Activated naive CD4-positive, alpha-beta T cell treated with anti-CD3 and anti-CD28 coated beads, Interleukin-2, amount 50 U/mL, for 16 hours (primary cell): Measurements from ENCODE around the gene TIGD3.
"Not testable (repeated sequence)": the region's sequence is repeated elsewhere in the genome, so short reads cannot be mapped to it uniquely, and the experiment has no call there.

ENCODE experiments used
- DNase-seq: peaks from one replicate; pipeline ENCODE4 v3.0.0-alpha.2; 2020

Gene TIGD3

DNA sequence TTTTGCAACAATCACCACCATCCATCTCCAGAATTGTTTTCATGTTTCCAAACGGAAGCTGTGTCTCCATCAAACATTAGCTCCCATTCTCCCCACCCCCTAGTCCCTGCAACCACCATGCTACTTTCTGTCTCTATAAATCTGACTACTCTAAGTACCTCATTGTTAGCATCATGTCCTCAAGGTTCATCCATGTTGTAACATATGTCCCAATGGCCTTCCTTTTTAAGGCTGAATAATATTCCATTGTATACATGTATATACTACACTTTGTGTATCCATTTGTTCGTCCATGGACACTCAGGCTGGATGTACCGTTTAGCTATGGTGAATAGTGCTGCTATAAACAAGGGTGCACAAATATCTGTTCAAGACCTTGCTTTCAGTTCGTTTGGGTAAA lies 29.1 kb upstream of the TIGD3 start:
- DNase-seq, result no peak

DNA sequence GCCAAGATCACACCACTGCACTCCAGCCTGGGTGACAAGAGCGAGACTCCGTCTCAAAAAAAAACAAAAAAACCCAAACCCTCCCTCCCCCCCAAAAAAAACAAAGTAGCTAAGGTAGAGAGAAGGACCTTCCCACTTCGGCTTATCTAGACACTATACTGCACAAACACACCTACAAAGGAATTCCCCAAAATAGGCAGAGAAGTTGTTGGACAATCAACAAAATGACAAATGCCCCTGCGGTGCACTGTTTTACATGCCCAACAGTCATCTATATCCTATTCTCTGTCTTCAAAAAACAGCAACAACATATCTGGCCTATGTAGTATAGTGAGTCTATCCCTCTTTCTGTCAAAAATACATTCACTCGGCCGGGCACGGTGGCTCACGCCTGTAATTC lies 27.5 kb upstream of the TIGD3 start:
- DNase-seq, result no peak

DNA sequence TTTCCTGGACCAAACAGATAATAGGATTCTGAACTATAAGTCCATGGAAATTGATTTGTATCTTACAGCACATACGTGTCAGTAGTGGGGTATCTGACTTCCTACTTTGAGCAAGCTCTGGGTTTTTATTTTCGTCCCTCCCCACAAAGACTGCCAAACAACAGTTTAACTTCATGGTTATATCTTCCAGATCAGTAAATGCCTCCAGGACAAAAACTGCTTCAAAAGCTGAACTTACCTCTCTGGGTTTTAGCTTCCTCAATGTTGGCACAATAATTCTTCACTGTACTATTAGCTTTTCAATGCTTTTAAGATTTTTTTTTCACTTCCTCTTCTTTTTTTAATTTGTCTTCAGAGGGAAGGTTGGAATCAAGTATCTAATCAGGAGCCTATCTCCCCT lies 25.1 kb upstream of the TIGD3 start:
- DNase-seq, result no peak

DNA sequence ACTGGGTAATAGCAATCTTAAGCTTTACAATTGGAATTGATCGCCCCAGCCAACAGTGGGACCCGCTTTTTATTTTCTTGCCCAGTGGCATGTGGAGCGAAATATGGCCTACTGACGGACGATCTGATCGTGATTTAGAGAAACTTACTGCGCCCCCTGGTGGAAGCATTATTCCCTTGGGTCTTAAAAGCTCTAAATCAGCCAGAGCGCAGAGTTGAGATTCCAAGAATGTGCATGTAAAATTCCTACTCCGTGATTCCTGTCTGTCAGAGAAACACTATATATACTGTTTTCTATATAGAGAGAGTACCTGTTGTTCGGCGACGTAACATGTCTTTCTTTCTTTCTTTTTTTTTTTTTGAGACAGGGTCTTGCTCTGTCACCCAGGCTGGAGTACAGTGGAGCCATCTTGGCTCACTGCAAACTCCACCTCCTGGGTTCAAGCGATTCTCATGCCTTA lies 24.6 kb upstream of the TIGD3 start:
- peak; percentile 82 for DNase-seq

DNA sequence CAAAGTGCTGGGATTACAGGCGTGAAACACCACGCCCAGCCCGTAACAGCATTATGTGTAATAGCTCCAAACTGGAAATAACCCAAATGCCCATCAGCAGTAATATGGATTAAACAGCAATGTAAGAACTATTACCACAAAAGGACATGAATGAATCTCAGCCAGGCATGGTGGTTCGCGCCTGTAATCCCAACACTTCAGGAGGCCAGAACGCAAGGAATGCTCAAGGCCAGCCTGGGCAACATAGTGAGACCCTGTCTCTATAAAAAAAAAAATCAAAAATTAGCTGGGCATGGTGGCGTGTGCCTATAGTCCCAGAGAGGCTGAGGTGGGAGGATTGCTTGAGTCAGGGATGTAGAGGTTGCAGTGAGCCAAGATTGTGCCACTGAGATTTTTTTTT lies 24.0 kb upstream of the TIGD3 start:
- no peak for DNase-seq

DNA sequence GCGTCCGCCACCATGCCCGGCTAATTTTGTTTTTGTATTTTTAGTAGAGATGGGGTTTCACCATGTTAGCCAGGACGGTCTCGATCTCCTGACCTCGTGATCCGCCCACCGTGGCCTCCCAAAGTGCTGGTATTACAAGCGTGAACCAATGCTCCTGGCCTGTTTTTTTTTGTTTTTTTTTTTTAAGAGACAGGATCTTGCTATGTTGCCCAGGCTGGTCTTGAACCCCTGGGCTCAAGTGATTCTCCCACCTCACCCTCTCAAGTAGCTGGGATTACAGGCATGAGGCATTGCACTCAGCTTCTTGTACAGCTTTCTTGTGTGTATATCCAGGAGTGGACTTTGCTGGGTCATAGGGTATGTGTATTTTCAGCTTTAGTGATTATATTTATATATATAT lies 22.0 kb upstream of the TIGD3 start:
- DNase-seq, result not testable (repeated sequence)

DNA sequence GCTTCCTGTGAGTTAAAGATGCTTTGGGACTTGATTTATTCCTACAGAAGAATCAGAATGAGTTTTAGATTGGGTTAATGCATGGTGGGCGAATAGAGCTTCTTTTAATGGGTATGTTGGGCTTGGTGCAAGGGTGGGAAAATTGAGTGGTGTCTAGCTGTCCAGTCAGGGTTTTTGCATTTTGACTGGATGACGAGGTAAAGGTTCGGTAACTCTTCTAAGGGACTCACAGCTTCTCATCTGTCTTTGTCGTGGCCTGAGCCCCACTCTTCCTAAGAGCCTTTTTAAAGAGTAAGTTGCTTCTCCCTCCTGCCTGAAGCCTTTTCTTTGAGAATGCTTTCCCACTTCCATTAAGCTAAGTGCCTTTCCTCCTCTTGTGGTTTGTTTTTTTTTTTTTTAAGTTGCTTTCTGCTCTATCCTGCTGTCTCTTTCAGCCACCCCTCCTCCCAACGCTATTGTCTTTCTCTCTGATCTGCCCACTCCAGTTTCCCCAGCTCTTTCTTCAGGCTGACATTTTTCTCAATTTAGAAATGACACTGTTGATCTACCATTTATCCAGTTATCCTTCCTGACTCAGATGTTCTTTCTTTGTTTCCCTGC lies 19.8 kb upstream of the TIGD3 start:
- no peak for DNase-seq

DNA sequence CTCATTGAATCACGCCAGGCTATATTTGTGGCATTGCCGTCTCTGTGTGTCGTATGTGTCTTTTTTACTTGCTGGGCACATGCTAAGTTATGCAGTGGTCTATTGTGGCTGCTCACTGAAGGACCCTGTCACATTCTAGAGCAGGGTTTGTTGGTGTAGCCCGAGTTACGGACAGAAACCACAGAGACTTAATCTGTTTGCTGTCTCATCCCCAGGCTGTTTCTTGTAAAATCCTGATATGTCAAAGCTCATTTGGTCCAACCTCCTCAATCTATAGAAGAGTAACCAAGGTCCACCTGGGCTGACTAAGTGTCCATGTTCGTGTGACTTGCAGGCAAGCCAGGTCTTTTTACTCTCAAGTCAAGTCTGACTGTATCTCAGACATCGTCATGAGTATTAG lies 15.9 kb upstream of the TIGD3 start:
- DNase-seq, result no peak

DNA sequence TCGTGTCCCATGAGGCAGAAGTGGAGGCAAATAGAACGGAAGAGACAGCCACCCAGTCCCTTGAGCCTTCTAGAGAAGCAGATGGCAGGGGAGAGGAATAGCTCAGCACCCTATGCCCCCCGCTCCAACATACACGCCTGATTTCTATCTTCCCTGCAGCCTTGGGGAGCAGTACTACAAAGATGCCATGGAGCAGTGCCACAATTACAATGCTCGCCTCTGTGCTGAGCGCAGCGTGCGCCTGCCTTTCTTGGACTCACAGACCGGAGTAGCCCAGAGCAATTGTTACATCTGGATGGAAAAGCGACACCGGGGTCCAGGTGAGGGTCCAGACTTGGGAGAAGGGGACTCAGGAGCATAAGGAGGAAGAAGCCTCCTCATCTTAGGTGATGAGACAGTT lies 14.3 kb upstream of the TIGD3 start:
- DNase-seq, result no peak

DNA sequence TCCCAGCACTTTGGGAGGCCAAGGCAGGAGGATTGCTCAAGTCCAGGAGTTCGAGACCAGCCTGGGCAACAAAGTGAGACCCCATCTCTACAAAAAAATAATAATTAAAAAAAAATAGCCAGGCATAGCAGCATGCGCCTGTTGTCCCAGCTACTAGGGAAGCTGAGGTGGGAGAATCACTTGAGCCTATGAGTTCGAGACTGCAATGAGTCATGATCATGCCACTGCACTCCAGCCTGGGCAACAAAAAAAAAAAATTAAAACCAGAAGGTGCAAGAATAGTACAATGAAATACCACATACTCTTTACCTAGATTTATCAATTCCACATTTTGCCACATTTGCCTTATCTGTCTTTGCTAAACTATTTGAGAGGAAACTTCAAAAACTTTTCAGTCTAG lies 12.7 kb upstream of the TIGD3 start:
- DNase-seq, result no peak

DNA sequence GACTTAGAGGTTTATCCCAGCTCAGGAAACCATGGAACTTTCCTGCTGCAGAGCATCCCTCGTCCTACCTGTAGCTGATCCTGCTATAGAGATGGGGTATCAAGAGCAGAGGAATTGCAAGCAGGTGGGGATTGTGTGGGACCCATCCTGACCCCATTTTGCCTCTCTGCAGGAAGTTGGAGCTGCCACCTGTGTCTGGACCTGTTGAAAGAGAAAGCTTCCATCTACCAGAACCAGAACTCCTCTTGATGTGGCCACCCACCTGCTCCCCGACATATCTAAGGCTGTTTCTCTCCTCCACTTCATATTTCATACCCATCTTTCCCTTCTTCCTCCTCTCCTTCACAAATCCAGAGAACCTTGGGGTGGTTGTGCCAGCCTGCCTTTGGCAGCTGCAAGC lies 3.0 kb upstream of the TIGD3 start:
- DNase-seq, result no peak

DNA sequence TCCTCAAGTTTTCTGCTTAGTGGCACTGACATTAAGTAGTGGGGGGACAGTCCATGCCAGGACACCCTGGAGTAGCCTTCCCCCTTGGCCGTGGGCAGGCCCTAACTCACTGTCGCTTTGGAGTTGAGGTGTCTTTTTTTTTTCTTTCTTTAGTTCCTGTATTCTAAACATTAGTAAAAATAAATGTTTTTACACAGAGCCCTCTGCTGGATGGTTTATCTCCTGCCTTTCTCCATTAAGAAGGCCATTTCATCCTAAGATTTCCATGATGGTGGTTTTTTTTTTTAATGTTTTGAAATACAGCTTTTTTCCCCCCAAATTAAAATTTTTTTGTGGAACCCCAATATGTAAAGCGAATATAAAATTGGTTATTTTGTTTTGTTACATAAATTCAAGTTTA lies 1.8 kb upstream of the TIGD3 start:
- DNase-seq, result no peak

DNA sequence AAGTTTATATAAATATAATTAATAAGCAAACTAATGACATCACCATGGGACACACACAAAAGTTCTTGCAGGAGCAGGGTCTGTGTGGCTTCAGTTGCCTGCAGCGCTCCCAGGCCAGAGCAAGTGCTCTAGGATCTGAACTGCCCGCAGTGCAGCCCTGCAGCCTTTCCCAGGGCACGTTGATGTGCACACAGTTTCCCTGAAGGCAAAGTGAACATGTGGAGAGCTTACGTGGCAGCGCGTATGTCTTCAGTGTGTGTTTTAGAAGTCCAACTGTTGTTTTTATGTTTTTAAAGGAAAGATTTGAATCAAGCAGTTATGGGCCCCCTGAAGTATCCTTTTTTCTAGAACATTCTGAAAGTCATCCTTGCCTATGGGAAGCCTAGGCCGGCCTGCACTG lies 1.2 kb upstream of the TIGD3 start:
- DNase-seq, result no peak

DNA sequence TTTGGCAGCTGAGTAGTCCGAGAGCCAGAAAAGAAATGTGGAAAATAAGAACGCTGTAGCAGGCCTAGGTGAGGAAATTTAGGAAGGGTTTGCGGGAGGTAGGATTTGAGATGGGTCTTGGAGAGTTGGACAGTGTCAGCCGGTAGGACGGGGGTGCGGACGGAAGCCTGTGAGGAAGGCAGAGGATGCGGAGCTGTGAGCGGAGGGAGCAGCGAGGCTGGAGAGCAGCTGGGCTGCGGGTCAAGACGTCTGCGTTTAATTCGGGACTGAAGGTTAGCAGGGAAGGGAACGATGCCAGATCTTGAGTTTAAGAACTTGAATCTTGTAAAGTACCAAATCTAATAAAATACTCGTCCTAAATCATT lies 669 bp upstream of the TIGD3 start:
- no peak for DNase-seq

DNA sequence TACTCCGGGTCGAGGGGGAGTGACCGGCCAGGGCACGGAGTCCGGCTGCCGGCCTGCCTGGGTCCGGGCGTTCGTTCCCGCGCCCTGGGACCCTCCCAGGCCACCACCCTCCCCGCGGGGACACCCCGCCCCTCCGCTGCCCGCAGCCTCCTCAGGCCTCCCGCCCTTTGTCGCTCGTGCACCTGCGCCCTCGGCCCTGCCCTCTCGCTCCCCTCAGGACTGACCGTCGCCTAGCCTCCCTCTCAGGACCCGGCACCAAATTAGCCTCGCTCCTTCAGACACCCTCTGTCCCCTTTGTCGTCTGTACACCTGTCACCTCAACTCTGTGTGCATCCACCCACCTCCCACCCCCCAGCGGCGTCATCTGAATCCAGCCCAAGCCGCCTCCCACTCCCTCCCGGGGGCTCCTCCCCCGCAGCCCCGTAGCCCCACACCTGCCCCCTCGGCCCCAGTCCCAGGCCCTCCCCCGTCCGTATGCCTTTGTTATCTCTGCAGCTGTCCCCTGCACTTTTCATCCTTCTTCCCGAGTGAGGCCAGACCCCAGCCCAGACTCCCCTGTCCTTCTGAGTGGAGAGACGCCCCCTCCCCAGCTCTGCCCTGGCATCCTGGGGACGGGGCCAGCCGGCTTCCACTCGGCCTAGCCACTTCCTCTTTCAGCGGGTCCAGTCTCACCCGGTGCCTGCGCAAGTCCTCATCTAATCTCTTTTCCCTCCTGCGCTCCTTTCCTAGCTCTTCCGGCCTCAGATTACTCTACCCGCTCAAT lies 643 bp downstream of the TIGD3 start:
- peak; percentile 70 for DNase-seq

DNA sequence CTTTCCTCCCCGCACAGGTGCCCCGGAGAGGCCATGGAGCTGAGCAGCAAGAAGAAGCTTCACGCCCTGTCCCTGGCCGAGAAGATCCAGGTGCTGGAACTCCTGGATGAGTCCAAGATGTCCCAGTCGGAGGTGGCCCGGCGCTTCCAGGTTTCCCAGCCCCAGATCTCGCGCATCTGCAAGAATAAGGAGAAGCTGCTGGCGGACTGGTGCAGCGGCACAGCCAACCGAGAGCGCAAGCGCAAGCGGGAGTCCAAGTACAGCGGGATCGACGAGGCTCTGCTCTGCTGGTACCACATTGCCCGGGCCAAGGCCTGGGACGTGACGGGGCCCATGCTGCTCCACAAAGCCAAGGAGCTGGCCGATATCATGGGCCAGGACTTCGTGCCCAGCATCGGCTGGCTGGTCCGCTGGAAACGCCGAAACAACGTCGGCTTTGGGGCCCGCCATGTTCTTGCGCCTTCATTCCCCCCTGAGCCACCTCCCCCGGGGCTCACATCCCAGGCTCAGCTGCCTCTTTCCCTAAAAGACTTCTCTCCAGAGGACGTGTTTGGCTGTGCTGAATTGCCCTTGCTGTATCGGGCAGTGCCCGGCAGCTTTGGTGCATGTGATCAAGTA lies 1.3 kb downstream of the TIGD3 start:
- DNase-seq, result no peak

DNA sequence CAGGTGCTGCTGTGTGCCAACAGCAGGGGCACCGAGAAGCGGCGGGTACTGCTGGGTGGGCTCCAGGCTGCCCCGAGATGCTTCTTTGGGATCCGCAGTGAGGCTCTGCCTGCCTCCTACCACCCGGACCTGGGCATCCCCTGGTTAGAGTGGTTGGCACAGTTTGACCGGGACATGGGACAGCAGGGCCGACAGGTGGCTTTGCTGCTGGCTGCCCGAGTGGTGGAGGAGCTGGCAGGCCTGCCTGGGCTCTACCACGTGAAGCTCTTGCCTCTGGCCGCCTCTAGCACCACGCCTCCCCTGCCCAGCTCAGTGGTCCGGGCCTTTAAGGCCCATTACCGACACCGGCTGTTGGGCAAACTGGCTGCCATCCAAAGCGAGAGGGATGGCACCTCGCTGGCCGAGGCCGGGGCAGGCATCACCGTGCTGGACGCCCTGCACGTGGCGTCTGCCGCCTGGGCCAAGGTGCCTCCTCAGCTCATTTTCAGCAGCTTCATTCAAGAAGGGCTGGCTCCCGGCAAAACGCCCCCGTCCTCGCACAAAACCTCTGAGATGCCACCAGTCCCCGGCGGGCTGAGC lies 1.9 kb downstream of the TIGD3 start:
- no peak for DNase-seq

DNA sequence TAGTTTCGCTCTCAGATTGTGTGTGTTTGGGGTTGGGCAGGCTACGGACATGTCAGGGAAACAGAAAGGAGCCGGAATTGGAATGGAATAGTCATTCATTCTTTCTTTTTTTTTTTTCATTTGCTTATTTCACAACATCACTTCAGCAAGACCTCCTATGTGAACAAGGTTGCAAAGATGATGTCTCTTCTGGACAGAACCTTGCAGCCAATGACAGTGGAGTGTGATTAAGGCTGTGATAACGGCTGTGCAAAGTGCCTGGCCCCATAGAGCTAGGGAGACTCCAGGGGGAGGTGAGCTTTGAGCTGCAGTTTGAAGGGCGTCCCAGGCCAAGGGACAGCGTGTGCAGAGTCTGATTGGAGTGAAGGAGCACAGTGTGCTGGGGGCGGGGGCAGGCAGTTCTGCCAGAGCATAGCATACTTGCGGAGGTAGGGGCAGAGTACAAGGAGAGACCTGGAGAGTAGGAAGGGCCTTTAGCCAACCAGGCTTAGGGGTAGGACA lies 3.4 kb downstream of the TIGD3 start:
- DNase-seq, result no peak

DNA sequence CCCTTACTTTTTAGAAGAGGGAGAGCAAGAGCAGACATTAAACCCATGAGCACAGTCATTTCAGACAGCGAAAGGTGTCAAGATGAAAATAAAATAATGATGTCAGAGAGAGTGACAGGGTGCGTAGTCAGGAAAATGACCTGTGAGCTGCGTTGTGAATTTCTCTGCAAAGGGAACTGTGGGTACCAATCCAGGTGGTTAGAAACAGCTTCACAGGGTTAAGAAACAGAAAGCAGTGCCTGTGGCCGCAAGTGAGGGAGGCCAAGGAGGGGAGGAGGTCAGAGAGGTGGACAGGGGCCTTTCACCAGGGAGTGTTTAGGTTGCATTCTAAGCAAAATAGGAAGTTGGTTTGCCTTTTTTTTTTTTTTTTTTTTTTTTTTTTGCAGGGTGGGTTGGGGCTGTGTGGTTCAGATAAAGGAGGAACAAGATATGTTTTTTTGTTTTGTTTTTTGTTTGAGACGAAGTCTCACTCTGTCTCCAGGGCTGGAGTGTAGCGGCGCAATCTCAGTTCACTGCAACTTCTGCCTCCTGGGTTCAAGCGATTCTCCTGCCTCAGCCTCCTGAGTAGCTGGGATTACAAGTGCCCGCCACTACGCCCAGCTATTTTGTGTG lies 7.9 kb downstream of the TIGD3 start:
- DNase-seq, result no peak

DNA sequence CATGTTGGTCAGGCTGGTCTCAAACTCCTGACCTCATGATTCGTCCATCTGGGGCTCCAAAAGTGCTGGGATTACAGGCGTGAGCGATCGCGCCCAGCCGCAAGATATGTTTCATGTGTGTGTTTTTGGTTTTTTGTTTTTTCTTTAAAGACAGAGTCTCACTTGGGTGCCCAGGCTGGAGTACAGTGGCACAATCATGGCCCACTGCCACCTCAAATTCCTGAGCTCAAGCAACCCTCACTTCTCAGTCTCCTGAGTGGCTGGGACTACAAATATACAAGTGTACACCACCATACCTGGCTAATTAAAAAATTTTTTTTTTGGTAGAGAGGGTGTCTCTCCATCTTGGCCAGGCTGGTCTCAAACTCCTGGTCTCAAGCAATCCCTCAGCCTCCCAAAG lies 8.4 kb downstream of the TIGD3 start:
- no peak for DNase-seq

DNA sequence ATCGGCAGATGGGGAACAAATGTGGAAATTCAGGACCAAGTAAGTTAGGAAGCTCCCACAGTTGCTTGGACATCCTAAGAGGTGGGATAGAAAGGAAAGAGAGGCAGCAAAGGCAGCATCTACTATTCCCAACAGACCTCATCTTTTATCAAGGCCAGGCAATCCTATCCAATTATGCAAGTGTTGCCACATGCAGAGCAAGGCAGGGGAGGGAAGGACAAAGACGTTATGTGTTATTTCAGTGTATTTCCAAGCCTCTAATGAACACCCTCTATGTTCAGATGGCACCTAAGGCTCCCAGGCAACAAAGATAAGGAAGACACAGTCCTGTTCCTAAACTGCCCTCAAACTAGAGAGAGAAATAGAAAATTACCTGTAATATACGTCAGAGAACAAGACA lies 9.2 kb downstream of the TIGD3 start:
- DNase-seq, result no peak

DNA sequence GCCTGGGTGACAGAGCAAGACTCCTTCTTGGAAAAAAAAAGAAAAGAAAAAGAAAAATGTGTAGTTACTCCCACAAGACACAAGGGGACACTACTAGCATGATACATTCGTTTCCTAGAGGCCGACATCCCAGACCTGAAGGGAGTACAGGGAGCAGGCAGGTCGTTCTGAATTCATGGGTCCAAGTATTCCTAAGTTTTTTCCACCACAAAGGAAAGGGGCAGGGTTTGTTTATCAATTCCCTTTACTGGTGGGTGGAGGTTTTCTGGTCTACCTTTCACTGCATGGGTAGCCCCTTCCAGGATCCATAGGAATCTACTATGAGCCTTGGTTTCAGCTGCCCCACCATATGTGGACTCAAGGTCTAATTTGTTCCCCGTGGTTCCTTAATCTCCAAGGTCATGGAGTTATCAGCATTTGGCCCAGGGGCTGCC lies 11.8 kb downstream of the TIGD3 start:
- no peak for DNase-seq

DNA sequence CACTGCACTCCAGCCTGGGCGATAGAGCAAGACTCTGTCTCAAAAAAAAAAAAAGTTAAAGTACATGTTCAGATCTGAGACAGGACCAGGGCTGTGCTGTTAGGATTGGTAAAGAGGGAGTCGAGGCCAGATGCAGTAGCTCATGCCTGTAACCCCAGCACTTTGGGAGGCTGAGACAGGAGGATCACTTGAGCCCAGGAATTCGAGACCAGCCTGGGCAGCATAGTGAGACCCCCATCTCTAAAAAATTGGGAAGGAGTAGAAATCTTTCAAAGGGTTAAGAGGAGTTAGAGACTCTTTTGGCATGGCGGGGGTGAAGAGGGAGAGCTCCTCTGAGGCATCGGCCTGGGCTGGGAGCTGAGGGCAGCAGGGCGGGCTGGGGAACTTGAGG lies 16.1 kb downstream of the TIGD3 start:
- DNase-seq, result no peak
